WTC11 (cell line): ENCODE results near the gene ATP2C1. TPM values are rescaled to one million over a fixed set of nuclear protein-coding genes. Genes with fewer than 3 reads are reported as not detected.
A peak's percentile ranks its signal among the peaks of the same experiment; 100 is the strongest.

ENCODE experiments used
- ATAC-seq: fragments of 200-7000 bp; cut with Tn5 transposase; 2 replicates; pipeline ENCODE4 v1.10.0; 2021; ENCODE audit warnings: mild to moderate bottlenecking, moderate library complexity
- CTCF ChIA-PET: fragments of 300-600 bp; sonication (Branson Sonifier 250); formaldehyde crosslinking; loops from one replicate; lab custom pipeline; 2021; ENCODE audit warnings: antibody characterized with exemption; lab: Charles Lee
- POLR2A ChIA-PET: fragments of 350-600 bp; sonication (Branson Sonifier 250); formaldehyde crosslinking; loops from one replicate; lab custom pipeline; 2021; ENCODE audit warnings: antibody characterized with exemption; lab: Charles Lee
- DNase-seq: peaks from one replicate; pipeline ENCODE4 v3.0.0; 2021; ENCODE audit warnings: low spot score
- H3K27ac Mint-ChIP-seq: 2 replicates; pipeline ENCODE4 v1.8.0; 2021; ENCODE audit warnings: mixed read lengths
- H3K27me3 Mint-ChIP-seq: 2 replicates; pipeline ENCODE4 v1.8.0; 2021; ENCODE audit warnings: low read depth, mild to moderate bottlenecking, moderate library complexity, mixed read lengths
- H3K36me3 Mint-ChIP-seq: 2 replicates; pipeline ENCODE4 v1.8.0; 2021; ENCODE audit warnings: mixed read lengths
- H3K4me1 Mint-ChIP-seq: 2 replicates; pipeline ENCODE4 v1.8.0; 2022; ENCODE audit warnings: mixed read lengths
- H3K4me3 Mint-ChIP-seq: 2 replicates; pipeline ENCODE4 v1.8.0; 2021; ENCODE audit warnings: mild to moderate bottlenecking, moderate library complexity, mixed read lengths
- H3K9me3 Mint-ChIP-seq: 2 replicates; pipeline ENCODE4 v1.8.0; 2021; ENCODE audit warnings: mixed read lengths
- ERG ChIP-seq: fragments of 250-450 bp; sonication (Bioruptor Pico); IDR thresholded peaks from 2 replicates; pipeline ENCODE4 v1.8.0; 2021; ENCODE audit warnings: mild to moderate bottlenecking
- FOXK1 ChIP-seq: sonication (generic); formaldehyde crosslinking; IDR thresholded peaks from 2 replicates; pipeline ENCODE4 v1.8.0; 2022; ENCODE audit warnings: mild to moderate bottlenecking, moderate library complexity, missing genetic modification reagents
- MXD4 ChIP-seq: fragments of 250-450 bp; sonication (Bioruptor Pico); IDR thresholded peaks from 2 replicates; pipeline ENCODE4 v1.8.0; 2021; ENCODE audit warnings: mild to moderate bottlenecking, moderate library complexity, borderline replicate concordance
- NFE2L1 ChIP-seq: sonication (generic); formaldehyde crosslinking; IDR thresholded peaks from 2 replicates; pipeline ENCODE4 v1.8.1; 2023; ENCODE audit warnings: missing genetic modification reagents
- NR1H2 ChIP-seq: sonication (generic); formaldehyde crosslinking; IDR thresholded peaks from 2 replicates; pipeline ENCODE4 v1.9.0; 2021; ENCODE audit warnings: mild to moderate bottlenecking, moderate library complexity, missing genetic modification reagents
- NR3C1 ChIP-seq: sonication (generic); formaldehyde crosslinking; conservative IDR thresholded peaks from 2 replicates; pipeline ENCODE4 v1.8.1; 2023; ENCODE audit warnings: low read depth, mild to moderate bottlenecking, missing genetic modification reagents
- TCF7 ChIP-seq: sonication (generic); formaldehyde crosslinking; IDR thresholded peaks from 2 replicates; pipeline ENCODE4 v1.8.0; 2022; ENCODE audit warnings: mild to moderate bottlenecking, low read depth, missing genetic modification reagents, moderate library complexity
- ZBTB21 ChIP-seq: sonication (generic); formaldehyde crosslinking; IDR thresholded peaks from 2 replicates; pipeline ENCODE4 v1.8.1; 2023; ENCODE audit warnings: mild to moderate bottlenecking, missing genetic modification reagents, borderline replicate concordance
- ZNF416 ChIP-seq: fragments of 250-450 bp; sonication (Bioruptor Pico); IDR thresholded peaks from 2 replicates; pipeline ENCODE4 v1.9.0; 2021; ENCODE audit warnings: mild to moderate bottlenecking, inconsistent platforms
- ZNF532 ChIP-seq: fragments of 250-450 bp; sonication (Bioruptor Pico); IDR thresholded peaks from 2 replicates; pipeline ENCODE4 v1.9.0; 2021; ENCODE audit warnings: mild to moderate bottlenecking, borderline replicate concordance
- total RNA-seq: library from RNA; stranded (reverse); gene quantifications from 3 replicates; pipeline ENCODE4 v1.2.3, GENCODE V29; 2021
- TF ChIP-seq, protein P1 (sequence below): sonication (generic); formaldehyde crosslinking; IDR thresholded peaks from 2 replicates; pipeline ENCODE4 v1.8.0; 2023; ENCODE audit warnings: mild to moderate bottlenecking, missing genetic modification reagents
- TF ChIP-seq, protein P2 (sequence below): sonication (generic); formaldehyde crosslinking; IDR thresholded peaks from 2 replicates; pipeline ENCODE4 v1.8.1; 2022; ENCODE audit warnings: low read depth, missing genetic modification reagents, borderline replicate concordance
- TF ChIP-seq, protein P3 (sequence below): sonication (generic); formaldehyde crosslinking; IDR thresholded peaks from 2 replicates; pipeline ENCODE4 v1.8.1; 2022; ENCODE audit warnings: missing genetic modification reagents, borderline replicate concordance

ATP2C1 gene
- total RNA-seq, 1 experiment from 2014 or later = 62.5 TPM

DNA sequence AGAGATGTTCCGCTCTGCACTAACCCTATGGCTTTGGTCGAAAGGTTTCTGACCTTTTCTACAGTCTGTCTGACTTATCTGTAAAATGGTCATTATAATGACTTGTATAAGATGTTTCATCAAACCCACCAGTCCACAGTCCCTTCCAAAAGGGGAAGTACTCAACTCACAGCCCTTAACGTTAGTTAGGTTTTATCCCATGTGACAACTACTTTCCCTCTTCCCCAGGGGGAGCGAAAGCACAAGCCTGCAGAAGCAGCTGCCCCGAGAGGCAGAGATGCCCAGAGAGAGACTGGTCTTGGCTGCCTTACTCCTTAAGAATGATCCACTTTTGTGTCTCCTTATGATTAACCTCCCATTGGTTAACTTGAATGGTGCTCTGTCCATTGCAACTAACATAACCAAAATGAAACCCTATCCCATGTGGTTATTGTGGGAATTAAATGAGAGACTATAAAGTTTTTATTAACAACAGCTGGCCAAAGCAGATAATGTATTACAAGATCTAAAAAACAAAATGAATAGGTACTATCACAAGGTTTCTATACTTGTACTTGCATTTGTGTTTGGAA lies 126.3 kb downstream of the ATP2C1 start:
- Mint-ChIP-seq H3K9me3 (no peaks in the 10 kb centered on the region), H3K4me1 (no peaks in the 10 kb centered on the region), H3K27me3 (no peaks in the 10 kb centered on the region), H3K27ac (no peak overlapping the region), H3K36me3 (peaks cover 24% of the 10 kb centered on the region)
- DNase-seq = no peak
- no peak for TF ChIP-seq NR1H2
- no peak for TF ChIP-seq MXD4
- no peak for TF ChIP-seq NFE2L1 (CRISPR knock-in tag)
- no peak for TF ChIP-seq ZBTB21 (CRISPR knock-in tag)
- TF ChIP-seq ERG (CRISPR knock-in tag) = no peak
- TF ChIP-seq, protein P1, sequence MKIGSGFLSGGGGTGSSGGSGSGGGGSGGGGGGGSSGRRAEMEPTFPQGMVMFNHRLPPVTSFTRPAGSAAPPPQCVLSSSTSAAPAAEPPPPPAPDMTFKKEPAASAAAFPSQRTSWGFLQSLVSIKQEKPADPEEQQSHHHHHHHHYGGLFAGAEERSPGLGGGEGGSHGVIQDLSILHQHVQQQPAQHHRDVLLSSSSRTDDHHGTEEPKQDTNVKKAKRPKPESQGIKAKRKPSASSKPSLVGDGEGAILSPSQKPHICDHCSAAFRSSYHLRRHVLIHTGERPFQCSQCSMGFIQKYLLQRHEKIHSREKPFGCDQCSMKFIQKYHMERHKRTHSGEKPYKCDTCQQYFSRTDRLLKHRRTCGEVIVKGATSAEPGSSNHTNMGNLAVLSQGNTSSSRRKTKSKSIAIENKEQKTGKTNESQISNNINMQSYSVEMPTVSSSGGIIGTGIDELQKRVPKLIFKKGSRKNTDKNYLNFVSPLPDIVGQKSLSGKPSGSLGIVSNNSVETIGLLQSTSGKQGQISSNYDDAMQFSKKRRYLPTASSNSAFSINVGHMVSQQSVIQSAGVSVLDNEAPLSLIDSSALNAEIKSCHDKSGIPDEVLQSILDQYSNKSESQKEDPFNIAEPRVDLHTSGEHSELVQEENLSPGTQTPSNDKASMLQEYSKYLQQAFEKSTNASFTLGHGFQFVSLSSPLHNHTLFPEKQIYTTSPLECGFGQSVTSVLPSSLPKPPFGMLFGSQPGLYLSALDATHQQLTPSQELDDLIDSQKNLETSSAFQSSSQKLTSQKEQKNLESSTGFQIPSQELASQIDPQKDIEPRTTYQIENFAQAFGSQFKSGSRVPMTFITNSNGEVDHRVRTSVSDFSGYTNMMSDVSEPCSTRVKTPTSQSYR (CRISPR knock-in tag) = no peak
- TF ChIP-seq, protein P2, sequence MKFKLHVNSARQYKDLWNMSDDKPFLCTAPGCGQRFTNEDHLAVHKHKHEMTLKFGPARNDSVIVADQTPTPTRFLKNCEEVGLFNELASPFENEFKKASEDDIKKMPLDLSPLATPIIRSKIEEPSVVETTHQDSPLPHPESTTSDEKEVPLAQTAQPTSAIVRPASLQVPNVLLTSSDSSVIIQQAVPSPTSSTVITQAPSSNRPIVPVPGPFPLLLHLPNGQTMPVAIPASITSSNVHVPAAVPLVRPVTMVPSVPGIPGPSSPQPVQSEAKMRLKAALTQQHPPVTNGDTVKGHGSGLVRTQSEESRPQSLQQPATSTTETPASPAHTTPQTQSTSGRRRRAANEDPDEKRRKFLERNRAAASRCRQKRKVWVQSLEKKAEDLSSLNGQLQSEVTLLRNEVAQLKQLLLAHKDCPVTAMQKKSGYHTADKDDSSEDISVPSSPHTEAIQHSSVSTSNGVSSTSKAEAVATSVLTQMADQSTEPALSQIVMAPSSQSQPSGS = no peak
- TF ChIP-seq TCF7 = no peak
- TF ChIP-seq NR3C1 (CRISPR knock-in tag) = no peak
- no peak for TF ChIP-seq FOXK1 (CRISPR knock-in tag)
- TF ChIP-seq, all 79 proteins: peak for 0
- ChIA-PET CTCF (no interaction called here), POLR2A (no interaction called here)
- ATAC-seq = peak; percentile 74
- H3K4me3 Mint-ChIP-seq = no peak overlapping the region

GRCh38 chr3:131025539-131025938 lies 131.7 kb downstream of the ATP2C1 start:
- Mint-ChIP-seq H3K9me3 (no peaks in the 10 kb centered on the region), H3K4me3 (peak overlapping the region; percentile 72), H3K27me3 (peaks cover 3% of the 10 kb centered on the region; the same call in 1 of the 2 replicates), H3K27ac (no peak overlapping the region), H3K4me1 (peaks cover 15% of the 10 kb centered on the region), H3K36me3 (peaks cover 13% of the 10 kb centered on the region)
- ATAC-seq (no peak), DNase-seq (no peak)
- TF ChIP-seq ZNF532 (CRISPR knock-in tag) = no peak
- no peak for TF ChIP-seq ZNF416
- TF ChIP-seq, protein P3, sequence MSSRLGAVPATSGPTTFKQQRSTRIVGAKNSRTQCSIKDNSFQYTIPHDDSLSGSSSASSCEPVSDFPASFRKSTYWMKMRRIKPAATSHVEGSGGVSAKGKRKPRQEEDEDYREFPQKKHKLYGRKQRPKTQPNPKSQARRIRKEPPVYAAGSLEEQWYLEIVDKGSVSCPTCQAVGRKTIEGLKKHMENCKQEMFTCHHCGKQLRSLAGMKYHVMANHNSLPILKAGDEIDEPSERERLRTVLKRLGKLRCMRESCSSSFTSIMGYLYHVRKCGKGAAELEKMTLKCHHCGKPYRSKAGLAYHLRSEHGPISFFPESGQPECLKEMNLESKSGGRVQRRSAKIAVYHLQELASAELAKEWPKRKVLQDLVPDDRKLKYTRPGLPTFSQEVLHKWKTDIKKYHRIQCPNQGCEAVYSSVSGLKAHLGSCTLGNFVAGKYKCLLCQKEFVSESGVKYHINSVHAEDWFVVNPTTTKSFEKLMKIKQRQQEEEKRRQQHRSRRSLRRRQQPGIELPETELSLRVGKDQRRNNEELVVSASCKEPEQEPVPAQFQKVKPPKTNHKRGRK (CRISPR knock-in tag) = no peak
- POLR2A ChIA-PET = no interaction called here
- CTCF ChIA-PET = interaction anchor here (1.3 kb wide), 1 partner anchor 1009 kb away, joined by 3 read pairs; the partner anchor contains the start of gene CPNE4
